Nucleus accumbens (tissue), 56 donors: ENCODE data around the gene RGSL1.

Experiments
- DNase-seq, 56 donors: peaks; one replicate each; lab custom pipeline; 2025; lab: John Stamatoyannopoulos, UW

Gene RGSL1

DNA sequence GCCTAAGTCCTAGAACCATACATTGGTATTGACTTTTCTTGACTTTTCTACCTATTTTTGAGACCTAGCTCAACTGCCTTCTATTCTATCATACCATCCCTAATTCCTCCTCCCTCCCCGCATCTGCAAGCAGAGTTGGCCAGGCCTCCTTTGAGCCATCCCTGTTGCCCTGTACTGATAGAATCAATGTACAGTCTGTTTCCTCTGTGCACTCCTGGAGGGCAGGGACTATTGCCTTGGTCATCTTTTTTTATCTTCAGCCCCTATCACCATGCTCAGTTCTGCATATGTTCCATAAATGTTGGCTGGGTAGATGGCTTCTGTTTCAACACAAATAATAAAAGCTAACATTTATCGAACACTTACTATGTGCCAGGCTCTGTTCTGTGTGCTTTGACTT is 158.3 kb downstream of the RGSL1 start:
- DNase-seq: no peak

DNA sequence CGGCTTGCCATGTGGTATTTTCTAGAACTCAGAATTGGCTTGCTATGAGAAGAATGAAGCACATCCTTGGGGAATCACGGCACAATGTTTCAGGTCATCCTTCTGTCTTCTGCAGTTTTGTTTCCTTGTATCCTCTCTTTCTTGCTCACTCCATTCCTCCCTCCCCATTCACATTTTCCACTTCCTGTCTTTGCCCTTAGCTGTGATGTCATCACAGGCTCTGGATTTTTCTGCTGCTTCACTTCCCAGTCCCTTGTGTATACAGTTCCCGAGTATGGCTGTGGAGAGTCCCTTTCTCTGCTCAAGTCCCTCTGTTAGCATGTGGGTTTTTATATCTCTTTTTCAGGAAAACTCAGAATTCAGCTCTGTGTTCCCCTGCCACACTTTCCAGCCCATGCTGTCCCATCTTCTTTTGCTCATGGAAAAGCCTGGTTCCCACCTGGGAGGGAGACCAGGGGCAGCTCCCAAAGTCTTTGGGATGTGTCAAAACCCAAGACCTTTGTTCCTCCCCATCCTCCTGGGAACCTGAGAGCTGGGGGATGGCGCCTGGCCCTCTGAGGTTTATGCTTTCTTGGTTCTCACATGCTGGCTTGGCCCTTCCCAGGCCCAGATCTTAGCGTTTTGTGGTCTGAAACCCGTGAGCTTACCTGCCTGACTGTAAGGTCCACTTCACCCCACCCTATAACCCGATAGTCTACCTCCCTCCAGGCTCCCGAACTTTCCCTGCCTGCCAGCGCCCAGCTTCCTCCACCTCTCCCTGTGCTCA is 159.1 kb downstream of the RGSL1 start:
- DNase-seq: no peak
